SK-N-SH (cell line): Measurements from ENCODE around the gene CD46. TPM values are rescaled to one million over a fixed set of nuclear protein-coding genes. Genes with fewer than 3 reads are reported as not detected.

ENCODE experiments used
- CTCF ChIA-PET: fragments of 300-600, 350-600 bp; formaldehyde crosslinking; extraction: SDS; loops from one replicate; lab custom pipeline; 2021; lab: Yijun Ruan, JAX
- POLR2A ChIA-PET: fragments of 350-600 bp; sonication (Branson Sonifier 250); formaldehyde crosslinking; extraction: SDS; loops from one replicate; lab custom pipeline; 2020; ENCODE audit warnings: antibody characterized with exemption, inconsistent platforms; lab: Yijun Ruan, JAX
- DNase-seq: peaks from one replicate; pipeline ENCODE4 v3.0.0; 2012
- H2AFZ ChIP-seq: fragments of 200-600 bp; sonication (generic); 2 replicates; pipeline ENCODE4 v1.8.1; 2016; ENCODE audit warnings: antibody characterized with exemption, mild to moderate bottlenecking, low read depth
- H3F3A ChIP-seq: fragments of 200-600 bp; sonication (generic); replicated peaks from 2 replicates; pipeline ENCODE3; 2016; ENCODE audit warnings: antibody characterized with exemption, mild to moderate bottlenecking; ENCODE audit not compliant: insufficient read depth
- H3K27ac ChIP-seq, 2 experiments: fragments of 200-500 bp in 1 of 2; fragments of 200-600 bp in 1 of 2; sonication (Bioruptor generic) in 1 of 2; sonication (generic), shearing (Covaris generic) in 1 of 2; 2 replicates each; pipeline versions ENCODE4 v1.5.1 to v1.6.1; 2014 to 2016; ENCODE audit warnings: low read depth in 2 of 2, inconsistent platforms in 1 of 2, low read length in 1 of 2, mild to moderate bottlenecking in 1 of 2, mixed read lengths in 1 of 2
- H3K27me3 ChIP-seq: fragments of 200-600 bp; sonication (generic), shearing (Covaris generic); 2 replicates; pipeline ENCODE4 v1.6.1; 2016; ENCODE audit warnings: mixed run types; ENCODE audit not compliant: insufficient read depth
- H3K36me3 ChIP-seq, 2 experiments: fragments of 200-500 bp in 1 of 2; fragments of 200-600 bp in 1 of 2; sonication (Bioruptor generic) in 1 of 2; sonication (generic) in 1 of 2; replicated peaks in 1 of 2; 2 replicates each; pipeline versions ENCODE3 to v1.5.1; 2014 to 2016; ENCODE audit warnings: low read length in 1 of 2, mild to moderate bottlenecking in 1 of 2; ENCODE audit not compliant: insufficient read depth in 2 of 2, control insufficient read depth in 1 of 2
- H3K4me1 ChIP-seq, 2 experiments: fragments of 200-500 bp in 1 of 2; fragments of 200-600 bp in 1 of 2; sonication (Bioruptor generic) in 1 of 2; sonication (generic), shearing (Covaris generic) in 1 of 2; 2 replicates each; pipeline versions ENCODE4 v1.5.1 to v1.6.1; 2014 to 2016; ENCODE audit warnings: low read depth in 1 of 2, low read length in 1 of 2, mixed run types in 1 of 2; ENCODE audit not compliant: insufficient read depth in 2 of 2, control insufficient read depth in 1 of 2
- H3K4me2 ChIP-seq: fragments of 200-600 bp; sonication (generic), shearing (Covaris generic); 2 replicates; pipeline ENCODE4 v1.6.1; 2017; ENCODE audit warnings: mixed run types
- H3K4me3 ChIP-seq, 2 experiments: fragments of 200-500 bp in 1 of 2; fragments of 200-600 bp in 1 of 2; sonication (Bioruptor generic) in 1 of 2; sonication (generic), shearing (Covaris generic) in 1 of 2; 2 replicates each; pipeline versions ENCODE4 v1.5.1 to v1.8.1; 2014 to 2016; ENCODE audit warnings: low read depth in 2 of 2, inconsistent platforms in 1 of 2, low read length in 1 of 2, mild to moderate bottlenecking in 1 of 2, mixed read lengths in 1 of 2, moderate library complexity in 1 of 2
- H3K79me2 ChIP-seq: fragments of 200-600 bp; sonication (generic); 2 replicates; pipeline ENCODE4 v1.8.1; 2017; ENCODE audit warnings: mild to moderate bottlenecking; ENCODE audit not compliant: insufficient read depth
- H3K9ac ChIP-seq: fragments of 200-600 bp; sonication (generic); 2 replicates; pipeline ENCODE4 v1.6.1; 2017; ENCODE audit warnings: mixed run types
- H3K9me2 ChIP-seq: fragments of 200-600 bp; sonication (generic); 2 replicates; pipeline ENCODE4 v1.6.1; 2017; ENCODE audit warnings: mixed run types
- H3K9me3 ChIP-seq: fragments of 200-600 bp; sonication (generic); 2 replicates; pipeline ENCODE4 v1.6.1; 2017; ENCODE audit warnings: mixed run types, mild to moderate bottlenecking, moderate library complexity
- H4K20me1 ChIP-seq: fragments of 200-600 bp; sonication (generic); 2 replicates; pipeline ENCODE4 v1.6.1; 2017; ENCODE audit warnings: mild to moderate bottlenecking, mixed run types; ENCODE audit not compliant: insufficient read depth
- CHD2 ChIP-seq: fragments of 150-350 bp; IDR thresholded peaks from 2 replicates; pipeline ENCODE4 v1.6.1; 2018; ENCODE audit warnings: low read length; ENCODE audit not compliant: partially characterized antibody
- FOSL2 ChIP-seq: IDR thresholded peaks from 2 replicates; pipeline ENCODE4 v1.4.0; 2012; ENCODE audit warnings: low read depth, mild to moderate bottlenecking, moderate library complexity, borderline replicate concordance
- FOXJ3 ChIP-seq: sonication (generic); formaldehyde crosslinking; IDR thresholded peaks from 2 replicates; pipeline ENCODE4 v1.5.1; 2020; ENCODE audit warnings: mild to moderate bottlenecking, missing genetic modification reagents
- FOXM1 ChIP-seq: IDR thresholded peaks from 2 replicates; pipeline ENCODE4 v1.4.0; 2012; ENCODE audit warnings: low read depth, mild to moderate bottlenecking
- GABPA ChIP-seq: IDR thresholded peaks from 2 replicates; pipeline ENCODE4 v1.4.0; 2012; ENCODE audit warnings: low read depth, mild to moderate bottlenecking
- JUND ChIP-seq: IDR thresholded peaks from 2 replicates; pipeline ENCODE4 v1.4.0; 2012
- NFIC ChIP-seq: IDR thresholded peaks from 2 replicates; pipeline ENCODE4 v1.4.0; 2012; ENCODE audit warnings: borderline replicate concordance
- NRF1 ChIP-seq: IDR thresholded peaks from 2 replicates; pipeline ENCODE4 v1.6.1; 2012; ENCODE audit warnings: low read depth, mild to moderate bottlenecking, low read length
- RFX5 ChIP-seq: IDR thresholded peaks from 2 replicates; pipeline ENCODE4 v1.6.1; 2012; ENCODE audit warnings: mild to moderate bottlenecking, improper control_type of control experiment, low read length
- RXRA ChIP-seq: IDR thresholded peaks from 2 replicates; pipeline ENCODE4 v1.4.0; 2012; ENCODE audit warnings: low read depth, mild to moderate bottlenecking, borderline replicate concordance
- SIN3A ChIP-seq: IDR thresholded peaks from 2 replicates; pipeline ENCODE4 v1.6.1; 2012; ENCODE audit warnings: low read depth, mild to moderate bottlenecking, low read length, moderate library complexity, borderline replicate concordance
- SMC3 ChIP-seq: IDR thresholded peaks from 2 replicates; pipeline ENCODE4 v1.6.1; 2012; ENCODE audit warnings: low read depth, low read length, improper control_type of control experiment
- TAF1 ChIP-seq: IDR thresholded peaks from 2 replicates; pipeline ENCODE4 v1.6.1; 2012; ENCODE audit warnings: low read depth, mild to moderate bottlenecking, low read length, moderate library complexity, borderline replicate concordance
- TCF12 ChIP-seq: IDR thresholded peaks from 2 replicates; pipeline ENCODE4 v1.4.0; 2012
- TEAD4 ChIP-seq: IDR thresholded peaks from 2 replicates; pipeline ENCODE4 v1.4.0; 2012; ENCODE audit warnings: mild to moderate bottlenecking, borderline replicate concordance; ENCODE audit not compliant: insufficient read depth
- YY1 ChIP-seq: IDR thresholded peaks from 2 replicates; pipeline ENCODE4 v1.4.0; 2012; ENCODE audit warnings: low read depth, mild to moderate bottlenecking
- WGBS: methylation state at CpG from one replicate; pipeline ENCODE4 v1.1.6; 2017; ENCODE audit warnings: low lambda C conversion rate; 5-methylcytosine and 5-hydroxymethylcytosine counted together
- polyA plus RNA-seq, 3 experiments: library from polyadenylated mRNA; depleted of rRNA; stranded (reverse); fragments of >200 nt; gene quantifications; 2 replicates each; pipeline ENCODE4 v1.2.3, GENCODE V29; 2012
- TF ChIP-seq, protein P1 (sequence below): fragments of 150-350 bp; IDR thresholded peaks from 2 replicates; pipeline ENCODE4 v1.6.1; 2017; ENCODE audit warnings: antibody characterized with exemption, low read length, low read depth, borderline replicate concordance
- TF ChIP-seq, protein P2 (sequence below): fragments of 150-350 bp; IDR thresholded peaks from 2 replicates; pipeline ENCODE4 v1.6.1; 2016; ENCODE audit warnings: mild to moderate bottlenecking, low read depth, low read length
- TF ChIP-seq, protein P3 (sequence below): IDR thresholded peaks from 2 replicates; pipeline ENCODE4 v1.4.0; 2012; ENCODE audit warnings: low read depth
- TF ChIP-seq, protein P4 (sequence below): IDR thresholded peaks from 2 replicates; pipeline ENCODE4 v1.4.0; 2012; ENCODE audit warnings: low read depth, borderline replicate concordance

CD46 gene
- polyA plus RNA-seq, 1 of the 3 experiments (the other 2 are of a cell fraction), result 56.0 TPM

DNA sequence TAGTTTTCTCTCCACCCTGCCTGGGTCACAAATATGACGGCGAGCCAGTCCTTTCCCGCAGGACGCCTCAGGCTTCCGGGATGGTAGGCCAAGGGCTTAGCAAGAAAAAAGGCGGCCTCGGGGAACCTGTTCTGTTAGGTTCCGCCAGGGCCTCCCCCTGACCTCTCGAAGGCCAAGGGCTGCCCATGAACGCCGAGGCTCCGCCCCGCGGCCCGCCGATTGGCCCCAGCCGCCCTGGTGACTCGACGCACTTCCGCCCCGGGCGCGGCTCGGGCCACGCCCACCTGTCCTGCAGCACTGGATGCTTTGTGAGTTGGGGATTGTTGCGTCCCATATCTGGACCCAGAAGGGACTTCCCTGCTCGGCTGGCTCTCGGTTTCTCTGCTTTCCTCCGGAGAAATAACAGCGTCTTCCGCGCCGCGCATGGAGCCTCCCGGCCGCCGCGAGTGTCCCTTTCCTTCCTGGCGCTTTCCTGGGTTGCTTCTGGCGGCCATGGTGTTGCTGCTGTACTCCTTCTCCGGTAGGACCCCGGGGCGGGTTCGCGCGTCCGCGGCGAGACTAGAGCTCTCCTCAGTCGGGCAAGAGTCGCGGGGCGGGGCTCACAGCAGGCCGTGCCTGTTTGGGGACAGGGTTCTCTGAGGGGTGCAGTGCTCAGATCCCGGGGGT lies at the start of gene CD46 (continued):
- TF ChIP-seq, protein P1, sequence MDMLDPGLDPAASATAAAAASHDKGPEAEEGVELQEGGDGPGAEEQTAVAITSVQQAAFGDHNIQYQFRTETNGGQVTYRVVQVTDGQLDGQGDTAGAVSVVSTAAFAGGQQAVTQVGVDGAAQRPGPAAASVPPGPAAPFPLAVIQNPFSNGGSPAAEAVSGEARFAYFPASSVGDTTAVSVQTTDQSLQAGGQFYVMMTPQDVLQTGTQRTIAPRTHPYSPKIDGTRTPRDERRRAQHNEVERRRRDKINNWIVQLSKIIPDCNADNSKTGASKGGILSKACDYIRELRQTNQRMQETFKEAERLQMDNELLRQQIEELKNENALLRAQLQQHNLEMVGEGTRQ, result peak; percentile 73
- no peak for TF ChIP-seq TEAD4
- no peak for TF ChIP-seq JUND
- TF ChIP-seq, protein P2, sequence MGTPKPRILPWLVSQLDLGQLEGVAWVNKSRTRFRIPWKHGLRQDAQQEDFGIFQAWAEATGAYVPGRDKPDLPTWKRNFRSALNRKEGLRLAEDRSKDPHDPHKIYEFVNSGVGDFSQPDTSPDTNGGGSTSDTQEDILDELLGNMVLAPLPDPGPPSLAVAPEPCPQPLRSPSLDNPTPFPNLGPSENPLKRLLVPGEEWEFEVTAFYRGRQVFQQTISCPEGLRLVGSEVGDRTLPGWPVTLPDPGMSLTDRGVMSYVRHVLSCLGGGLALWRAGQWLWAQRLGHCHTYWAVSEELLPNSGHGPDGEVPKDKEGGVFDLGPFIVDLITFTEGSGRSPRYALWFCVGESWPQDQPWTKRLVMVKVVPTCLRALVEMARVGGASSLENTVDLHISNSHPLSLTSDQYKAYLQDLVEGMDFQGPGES, result no peak
- no peak for TF ChIP-seq TCF12
- TF ChIP-seq, protein P3, sequence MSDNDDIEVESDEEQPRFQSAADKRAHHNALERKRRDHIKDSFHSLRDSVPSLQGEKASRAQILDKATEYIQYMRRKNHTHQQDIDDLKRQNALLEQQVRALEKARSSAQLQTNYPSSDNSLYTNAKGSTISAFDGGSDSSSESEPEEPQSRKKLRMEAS, result peak; percentile 56; the same call in 1 of the 2 replicates
- no peak for TF ChIP-seq FOXJ3 (CRISPR knock-in tag)
- TF ChIP-seq SIN3A, result no peak; the same call in 1 of the 2 replicates
- peak; percentile 68 for TF ChIP-seq GABPA
- no peak for TF ChIP-seq FOXM1

DNA sequence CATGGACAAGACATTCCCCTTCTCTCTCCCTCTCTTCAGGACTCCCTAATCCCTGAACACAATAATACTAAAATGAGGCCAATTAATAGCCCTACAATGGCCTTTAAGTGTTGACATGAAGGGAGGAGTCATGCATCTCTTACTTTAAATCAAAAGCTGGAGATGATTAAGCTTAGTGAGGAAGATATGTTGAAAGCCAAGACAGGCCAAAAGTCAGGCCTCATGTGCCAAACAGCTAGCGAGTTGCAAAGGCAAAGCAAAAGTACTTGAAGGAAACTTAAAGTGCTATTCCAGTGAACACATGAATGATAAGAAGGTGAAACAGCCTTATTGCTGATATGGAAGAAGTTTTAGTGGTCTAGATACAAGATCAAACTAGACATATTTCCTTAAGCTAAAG lies 49.5 kb upstream of the CD46 start:
- ChIA-PET CTCF (interaction anchor here (0.8 to 2.1 kb wide), 2 partner anchors 9 to 95 kb away, joined by 3 to 10 read pairs; no protein-coding TSS in a partner anchor), POLR2A (no interaction called here)
- H4K20me1 ChIP-seq, result no peaks in the 10 kb centered on the region
- H3K9ac ChIP-seq, result no peak overlapping the region
- H3K9me2 ChIP-seq, result no peaks in the 10 kb centered on the region
- no peaks in the 10 kb centered on the region for H3K36me3 ChIP-seq
- DNase-seq, result no peak
- no peak overlapping the region for H3K27ac ChIP-seq
- TF ChIP-seq GABPA, result no peak
- TF ChIP-seq, protein P4, sequence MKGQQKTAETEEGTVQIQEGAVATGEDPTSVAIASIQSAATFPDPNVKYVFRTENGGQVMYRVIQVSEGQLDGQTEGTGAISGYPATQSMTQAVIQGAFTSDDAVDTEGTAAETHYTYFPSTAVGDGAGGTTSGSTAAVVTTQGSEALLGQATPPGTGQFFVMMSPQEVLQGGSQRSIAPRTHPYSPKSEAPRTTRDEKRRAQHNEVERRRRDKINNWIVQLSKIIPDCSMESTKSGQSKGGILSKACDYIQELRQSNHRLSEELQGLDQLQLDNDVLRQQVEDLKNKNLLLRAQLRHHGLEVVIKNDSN, result no peak
- no peak for TF ChIP-seq YY1
- TF ChIP-seq, protein P2, result no peak
- no peak for TF ChIP-seq TAF1
- no peak for TF ChIP-seq SMC3
- TF ChIP-seq FOXM1, result no peak
- TF ChIP-seq NFIC, result no peak
- TF ChIP-seq NRF1, result no peak
- no peak for TF ChIP-seq FOSL2
- TF ChIP-seq RXRA, result no peak
- TF ChIP-seq CHD2, result no peak
- TF ChIP-seq, protein P1, result no peak
- TF ChIP-seq TCF12, result no peak
- TF ChIP-seq RFX5, result no peak
- TF ChIP-seq, protein P3, result no peak
- no peak for TF ChIP-seq TEAD4
- H3K4me2 ChIP-seq, result no peak overlapping the region
- H3K4me1 ChIP-seq, result 0 out of 4 replicates have a peak, but pooled peaks cover 0 to 3% of the 10 kb centered on the region in 2 experiments
- no peak overlapping the region for H3K4me3 ChIP-seq
- H2AFZ ChIP-seq, result no peak overlapping the region
- H3K27me3 ChIP-seq, result no peaks in the 10 kb centered on the region
- no peaks in the 10 kb centered on the region for H3K9me3 ChIP-seq
- no peaks in the 10 kb centered on the region for H3F3A ChIP-seq
- WGBS, result 53% methylated on average over 1 of the region's 1 CpG
- H3K79me2 ChIP-seq, result no peaks in the 10 kb centered on the region
